HG03108 (cell line): Measurements from ENCODE around the gene ADSS1.

Experiments used
- ATAC-seq: cut with Tn5 transposase; IDR thresholded peaks from one replicate; pipeline ENCODE4 v1.9.1; 2021; ENCODE audit warnings: moderate library complexity; ENCODE audit not compliant: unreplicated experiment

The ADSS1 gene

GRCh38 chr14:104791425-104791824 lies 67.4 kb downstream of the ADSS1 start:
- no peak for ATAC-seq

- ATAC-seq, result no peak
These were observed 68.3 kb downstream of the ADSS1 start for GRCh38 chr14:104792101-104792884.

GRCh38 chr14:104792945-104793702 lies 69.1 kb downstream of the ADSS1 start:
- no peak for ATAC-seq

- ATAC-seq, result no peak
These were observed 69.6 kb downstream of the ADSS1 start for GRCh38 chr14:104793703-104793959.

GRCh38 chr14:104794099-104794498 lies 70.1 kb downstream of the ADSS1 start:
- ATAC-seq, result no peak

GRCh38 chr14:104794631-104794992 lies 70.6 kb downstream of the ADSS1 start:
- ATAC-seq, result no peak

GRCh38 chr14:104794993-104795780 lies 71.2 kb downstream of the ADSS1 start, which contains the start of gene AKT1:
AKT1 (minus strand) TSS chr14:104795748; CDS start chr14:104792643, 3,105 bp downstream.
- ATAC-seq, result no peak

- ATAC-seq, result no peak
These were observed 72.0 kb downstream of the ADSS1 start for GRCh38 chr14:104795781-104796686.

- ATAC-seq, result no peak
These were observed 72.7 kb downstream of the ADSS1 start for GRCh38 chr14:104796687-104797081.
